Measurements from ENCODE around the gene SNAP25.

The SNAP25 gene

GRCh38 chr20:10239954-10240353 is 21.3 kb downstream of the SNAP25 start:
- H3K27ac Mint-ChIP-seq = no peak overlapping the region
- H3K4me1 Mint-ChIP-seq = no peaks in the 10 kb centered on the region
- H3K4me3 Mint-ChIP-seq = no peak overlapping the region
- H3K36me3 Mint-ChIP-seq = no peaks in the 10 kb centered on the region
- H3K27me3 Mint-ChIP-seq = no peaks in the 10 kb centered on the region
- no peaks in the 10 kb centered on the region for H3K9me3 Mint-ChIP-seq

- Mint-ChIP-seq H3K27ac (no peak overlapping the region), H3K4me3 (no peak overlapping the region), H3K27me3 (no peaks in the 10 kb centered on the region), H3K4me1 (no peaks in the 10 kb centered on the region), H3K9me3 (no peaks in the 10 kb centered on the region), H3K36me3 (no peaks in the 10 kb centered on the region)
Observed at GRCh38 chr20:10240655-10241054, 22.0 kb downstream of the SNAP25 start.

GRCh38 chr20:10242166-10242565 is 23.5 kb downstream of the SNAP25 start:
- Mint-ChIP-seq H3K27me3 (no peaks in the 10 kb centered on the region), H3K36me3 (no peaks in the 10 kb centered on the region), H3K9me3 (no peaks in the 10 kb centered on the region), H3K27ac (no peak overlapping the region), H3K4me1 (no peaks in the 10 kb centered on the region), H3K4me3 (no peak overlapping the region)

GRCh38 chr20:10247440-10247839 is 28.8 kb downstream of the SNAP25 start:
- no peaks in the 10 kb centered on the region for H3K9me3 Mint-ChIP-seq
- no peak overlapping the region for H3K4me3 Mint-ChIP-seq
- H3K4me1 Mint-ChIP-seq = no peaks in the 10 kb centered on the region
- no peaks in the 10 kb centered on the region for H3K36me3 Mint-ChIP-seq
- H3K27me3 Mint-ChIP-seq = no peaks in the 10 kb centered on the region
- H3K27ac Mint-ChIP-seq = no peak overlapping the region

GRCh38 chr20:10249048-10249770 is 30.6 kb downstream of the SNAP25 start:
- H3K4me3 Mint-ChIP-seq = no peak overlapping the region

GRCh38 chr20:10249822-10250221 is 31.2 kb downstream of the SNAP25 start:
- H3K27ac Mint-ChIP-seq = no peak overlapping the region
- H3K9me3 Mint-ChIP-seq = no peaks in the 10 kb centered on the region
- no peaks in the 10 kb centered on the region for H3K4me1 Mint-ChIP-seq
- peaks cover 3% of the 10 kb centered on the region for H3K27me3 Mint-ChIP-seq
- no peak overlapping the region for H3K4me3 Mint-ChIP-seq
- no peaks in the 10 kb centered on the region for H3K36me3 Mint-ChIP-seq

More at GRCh38 chr20:10249048-10249770, 30.6 kb downstream of the SNAP25 start:
- Mint-ChIP-seq H3K9me3 (no peaks in the 10 kb centered on the region), H3K4me1 (no peaks in the 10 kb centered on the region), H3K27ac (no peak overlapping the region), H3K36me3 (no peaks in the 10 kb centered on the region), H3K27me3 (peaks cover under 1% of the 10 kb centered on the region)

GRCh38 chr20:10250902-10251301 is 32.3 kb downstream of the SNAP25 start:
- H3K4me1 Mint-ChIP-seq = no peaks in the 10 kb centered on the region

GRCh38 chr20:10253780-10254179 is 35.1 kb downstream of the SNAP25 start:
- Mint-ChIP-seq H3K36me3 (no peaks in the 10 kb centered on the region), H3K9me3 (no peaks in the 10 kb centered on the region), H3K27ac (no peak overlapping the region), H3K4me3 (no peak overlapping the region), H3K4me1 (no peaks in the 10 kb centered on the region), H3K27me3 (peaks cover 7% of the 10 kb centered on the region)

More at GRCh38 chr20:10250902-10251301, 32.3 kb downstream of the SNAP25 start:
- Mint-ChIP-seq H3K27ac (no peak overlapping the region), H3K4me3 (no peak overlapping the region), H3K9me3 (no peaks in the 10 kb centered on the region), H3K36me3 (no peaks in the 10 kb centered on the region), H3K27me3 (peaks cover 5% of the 10 kb centered on the region)

- no peak overlapping the region for H3K4me3 Mint-ChIP-seq
- H3K27me3 Mint-ChIP-seq = peaks cover 7% of the 10 kb centered on the region
- no peaks in the 10 kb centered on the region for H3K4me1 Mint-ChIP-seq
- no peak overlapping the region for H3K27ac Mint-ChIP-seq
- no peaks in the 10 kb centered on the region for H3K9me3 Mint-ChIP-seq
- no peaks in the 10 kb centered on the region for H3K36me3 Mint-ChIP-seq
Observed at GRCh38 chr20:10255846-10256245, 37.2 kb downstream of the SNAP25 start.

- Mint-ChIP-seq H3K4me1 (no peaks in the 10 kb centered on the region), H3K4me3 (no peak overlapping the region), H3K9me3 (no peaks in the 10 kb centered on the region), H3K36me3 (no peaks in the 10 kb centered on the region), H3K27ac (no peak overlapping the region), H3K27me3 (peaks cover 7% of the 10 kb centered on the region)
Observed at GRCh38 chr20:10259166-10259565, 40.5 kb downstream of the SNAP25 start.

- H3K4me1 Mint-ChIP-seq = no peaks in the 10 kb centered on the region
- H3K36me3 Mint-ChIP-seq = no peaks in the 10 kb centered on the region
- no peak overlapping the region for H3K4me3 Mint-ChIP-seq
- H3K27ac Mint-ChIP-seq = no peak overlapping the region
- peaks cover 4% of the 10 kb centered on the region for H3K27me3 Mint-ChIP-seq
- H3K9me3 Mint-ChIP-seq = no peaks in the 10 kb centered on the region
Observed at GRCh38 chr20:10260316-10260715, 41.7 kb downstream of the SNAP25 start.

- Mint-ChIP-seq H3K9me3 (no peaks in the 10 kb centered on the region), H3K36me3 (no peaks in the 10 kb centered on the region), H3K27me3 (no peaks in the 10 kb centered on the region), H3K27ac (no peak overlapping the region), H3K4me3 (no peak overlapping the region), H3K4me1 (no peaks in the 10 kb centered on the region)
Observed at GRCh38 chr20:10261702-10262101, 43.1 kb downstream of the SNAP25 start.

GRCh38 chr20:10263385-10264165 is 44.9 kb downstream of the SNAP25 start:
- no peaks in the 10 kb centered on the region for H3K9me3 Mint-ChIP-seq
- no peak overlapping the region for H3K27ac Mint-ChIP-seq
- no peaks in the 10 kb centered on the region for H3K27me3 Mint-ChIP-seq
- H3K4me3 Mint-ChIP-seq = no peak overlapping the region
- no peaks in the 10 kb centered on the region for H3K4me1 Mint-ChIP-seq
- H3K36me3 Mint-ChIP-seq = no peaks in the 10 kb centered on the region

GRCh38 chr20:10264166-10264558 is 45.5 kb downstream of the SNAP25 start:
- Mint-ChIP-seq H3K4me1 (no peaks in the 10 kb centered on the region), H3K9me3 (no peaks in the 10 kb centered on the region), H3K4me3 (no peak overlapping the region), H3K36me3 (no peaks in the 10 kb centered on the region), H3K27me3 (no peaks in the 10 kb centered on the region), H3K27ac (no peak overlapping the region)

GRCh38 chr20:10268636-10269035 is 50.0 kb downstream of the SNAP25 start:
- no peaks in the 10 kb centered on the region for H3K4me1 Mint-ChIP-seq
- H3K36me3 Mint-ChIP-seq = no peaks in the 10 kb centered on the region
- no peaks in the 10 kb centered on the region for H3K9me3 Mint-ChIP-seq
- no peak overlapping the region for H3K4me3 Mint-ChIP-seq
- no peaks in the 10 kb centered on the region for H3K27me3 Mint-ChIP-seq
- no peak overlapping the region for H3K27ac Mint-ChIP-seq

- H3K27me3 Mint-ChIP-seq = no peaks in the 10 kb centered on the region
- H3K9me3 Mint-ChIP-seq = no peaks in the 10 kb centered on the region
- H3K4me1 Mint-ChIP-seq = no peaks in the 10 kb centered on the region
- no peak overlapping the region for H3K4me3 Mint-ChIP-seq
- no peaks in the 10 kb centered on the region for H3K36me3 Mint-ChIP-seq
- H3K27ac Mint-ChIP-seq = no peak overlapping the region
Observed at GRCh38 chr20:10270630-10271029, 52.0 kb downstream of the SNAP25 start.
